A673 (cell line): ENCODE measurements around the gene TIRAP. TPM values are rescaled to one million over a fixed set of nuclear protein-coding genes. Genes with fewer than 3 reads are reported as not detected.

ENCODE experiments used
- BruUV-seq: library from RNA; stranded (reverse); fragments of 400-500 nt; replicated peaks from 2 replicates; lab custom pipeline; 2021; lab: Mats Ljungman, UMichigan
- CTCF ChIA-PET: fragments of 300-600 bp; sonication (Branson Sonifier 250); formaldehyde crosslinking; loops from one replicate; lab custom pipeline; 2022; ENCODE audit warnings: antibody characterized with exemption; lab: Charles Lee
- POLR2A ChIA-PET: fragments of 300-600 bp; sonication (Branson Sonifier 250); formaldehyde crosslinking; loops from one replicate; lab custom pipeline; 2022; ENCODE audit warnings: antibody characterized with exemption; ENCODE audit not compliant: low non-redundant PET; lab: Charles Lee
- DNase-seq: peaks from one replicate; pipeline ENCODE4 v3.0.0-alpha.2; 2015; ENCODE audit warnings: low spot score
- H3K27ac ChIP-seq: fragments of 200-600 bp; sonication (generic); 2 replicates; pipeline ENCODE4 v1.5.1; 2016; ENCODE audit warnings: mixed run types, low read depth, mild to moderate bottlenecking, mixed read lengths, antibody characterized with exemption, low read length; ENCODE audit not compliant: poor library complexity, severe bottlenecking
- H3K27me3 ChIP-seq: fragments of 200-600 bp; sonication (generic); replicated peaks from 2 replicates; pipeline ENCODE4 v1.6.1; 2017; ENCODE audit warnings: mixed run types, low read depth, mild to moderate bottlenecking, mixed read lengths, antibody characterized with exemption, low read length; ENCODE audit not compliant: insufficient read depth, poor library complexity
- H3K36me3 ChIP-seq: fragments of 200-600 bp; sonication (generic); 2 replicates; pipeline ENCODE4 v1.6.1; 2016; ENCODE audit warnings: mixed run types, mild to moderate bottlenecking, mixed read lengths, antibody characterized with exemption, low read length; ENCODE audit not compliant: insufficient read depth, poor library complexity, severe bottlenecking
- H3K4me1 ChIP-seq: fragments of 200-600 bp; sonication (generic); 2 replicates; pipeline ENCODE4 v1.6.1; 2017; ENCODE audit warnings: mixed run types, mild to moderate bottlenecking, mixed read lengths, antibody characterized with exemption, low read length; ENCODE audit not compliant: insufficient read depth, poor library complexity, severe bottlenecking
- H3K4me3 ChIP-seq: fragments of 200-600 bp; sonication (generic); 2 replicates; pipeline ENCODE4 v1.5.1; 2016; ENCODE audit warnings: low read depth, mixed run types, mild to moderate bottlenecking, mixed read lengths, low read length; ENCODE audit not compliant: poor library complexity, severe bottlenecking
- H3K9me3 ChIP-seq: fragments of 200-600 bp; sonication (generic); 2 replicates; pipeline ENCODE4 v1.6.1; 2016; ENCODE audit warnings: mixed run types, low read depth, mild to moderate bottlenecking, mixed read lengths, antibody characterized with exemption, low read length; ENCODE audit not compliant: poor library complexity, severe bottlenecking
- CTCF ChIP-seq: fragments of 300-800, 200-600 bp; sonication (generic); conservative IDR thresholded peaks from 2 replicates; pipeline ENCODE4 v1.5.1; 2017; ENCODE audit warnings: low read depth, mild to moderate bottlenecking, antibody characterized with exemption, low read length, moderate library complexity, mixed read lengths
- EZH2 ChIP-seq: fragments of 200-600 bp; sonication (generic); IDR thresholded peaks from 2 replicates; pipeline ENCODE4 v1.6.1; 2017; ENCODE audit warnings: borderline replicate concordance, low read depth, mild to moderate bottlenecking, mixed read lengths, antibody characterized with exemption, low read length; ENCODE audit not compliant: poor library complexity, severe bottlenecking
- intact Hi-C: fragments of 100-400 bp; cut with micrococcal nuclease; formaldehyde crosslinking; loops from one replicate; pipeline ENCODE4 v1.10.0; 2022; ENCODE audit not compliant: unreplicated experiment
- total RNA-seq: library from RNA; stranded (reverse); gene quantifications from 2 replicates; pipeline ENCODE4 v1.2.3, GENCODE V29; 2021

The TIRAP gene
- total RNA-seq, 1 experiment from 2014 or later: 11.3 TPM

DNA sequence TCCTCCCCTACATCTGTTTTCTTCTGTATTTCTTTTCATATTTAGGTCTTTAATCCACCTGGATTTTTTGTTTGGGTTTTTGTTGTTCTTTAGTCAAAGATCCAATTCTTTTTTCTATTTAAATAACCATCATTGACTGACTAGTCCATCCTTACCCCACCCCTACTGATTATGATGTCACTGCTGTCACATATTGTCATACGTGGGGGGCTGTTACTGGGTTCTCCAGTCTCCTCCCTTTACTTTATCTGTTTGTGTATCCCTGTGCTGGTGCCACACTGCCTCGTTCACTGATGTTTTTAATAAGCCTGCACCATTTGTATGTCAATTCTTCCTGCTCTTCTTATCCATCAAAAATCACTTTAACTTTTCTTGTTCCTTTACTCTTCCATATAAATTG is 14.1 kb downstream of the TIRAP start:
- BruUV-seq: no TSS peak
- DNase-seq: no peak
- H3K27me3 ChIP-seq: no peaks in the 10 kb centered on the region
- no peaks in the 10 kb centered on the region for H3K9me3 ChIP-seq
- POLR2A ChIA-PET: no interaction called here
- TF ChIP-seq EZH2 (no peak), CTCF (no peak)
- no peaks in the 10 kb centered on the region for H3K4me1 ChIP-seq
- H3K4me3 ChIP-seq: no peak overlapping the region
- CTCF ChIA-PET: no interaction called here
- intact Hi-C loops: no loop called here
- H3K27ac ChIP-seq: no peak overlapping the region
- H3K36me3 ChIP-seq: peaks cover 15% of the 10 kb centered on the region

- CTCF ChIA-PET: interaction anchor here (1.3 kb wide), 1 partner anchor 177 kb away, joined by 3 read pairs; no protein-coding TSS in a partner anchor
- BruUV-seq: no TSS peak
- POLR2A ChIA-PET: interaction anchor here (0.6 kb wide), 2 partner anchors 32 to 272 kb away, joined by 3 read pairs; no protein-coding TSS in a partner anchor
These were observed 20.9 kb downstream of the TIRAP start, which contains the start of gene DCPS for GRCh38 chr11:126303623-126304456. DCPS (plus strand) TSS chr11:126304060; CDS start chr11:126304081, 21 bp downstream.

More at GRCh38 chr11:126303623-126304456, 20.9 kb downstream of the TIRAP start, which contains the start of gene DCPS:
- intact Hi-C loops: no loop called here
- peak within 1 kb of the TSS; percentile 75 for H3K4me3 ChIP-seq
- peak within 1 kb of the TSS; percentile 95 for H3K27ac ChIP-seq
- peak; percentile 94 for DNase-seq
- TF ChIP-seq EZH2 (no peak), CTCF (no peak)
- H3K9me3 ChIP-seq: no peaks in the 10 kb centered on the region
- H3K27me3 ChIP-seq: no peaks in the 10 kb centered on the region
- no peaks in the 10 kb centered on the region for H3K36me3 ChIP-seq
- peaks cover 4% of the 10 kb centered on the region for H3K4me1 ChIP-seq
